ENCODE measurements around the gene CUX1. TPM values are rescaled to one million over a fixed set of nuclear protein-coding genes. Genes with fewer than 3 reads are reported as not detected.
A peak's percentile ranks its signal among the peaks of the same experiment; 100 is the strongest.

Gene CUX1
- total RNA-seq, 1 donor from 2014 or later: 97.4 TPM

DNA sequence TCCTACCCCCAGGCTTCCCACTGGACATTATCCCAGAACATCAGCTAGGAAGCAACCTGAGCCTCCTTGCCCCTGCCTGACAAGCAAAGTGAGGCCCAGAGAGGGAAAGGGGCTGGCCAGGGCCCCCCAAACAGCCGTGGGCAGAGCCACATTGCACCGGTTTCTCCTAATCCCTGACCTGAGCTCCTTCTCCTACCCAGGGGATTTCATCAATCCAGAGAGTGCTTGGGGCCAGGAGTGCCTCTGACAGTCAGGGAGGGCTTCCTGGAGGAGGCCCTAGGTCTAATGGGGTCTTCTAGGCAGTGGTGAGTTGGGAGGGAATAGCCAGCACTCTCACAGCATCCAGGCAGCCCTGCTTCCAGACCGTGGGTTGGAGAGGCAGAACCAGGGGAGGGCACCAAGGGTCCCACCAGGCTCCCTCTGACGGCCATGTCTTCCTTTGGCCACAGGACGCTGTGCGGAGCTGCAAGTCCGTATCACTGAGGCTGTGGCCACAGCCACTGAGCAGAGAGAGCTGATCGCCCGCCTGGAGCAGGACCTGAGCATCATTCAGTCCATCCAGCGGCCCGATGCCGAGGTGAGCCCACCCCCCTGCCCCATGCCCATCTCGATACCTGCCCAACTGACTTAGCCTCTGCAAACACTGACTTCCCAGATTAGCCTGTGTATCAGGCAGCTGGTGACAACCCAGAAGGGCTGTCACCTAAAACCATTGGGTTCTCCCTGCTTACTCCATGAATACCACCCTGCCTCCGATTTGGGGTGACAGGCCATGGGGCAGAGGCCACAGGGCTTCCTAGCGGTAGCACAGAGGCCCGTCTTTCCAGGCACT is 455.7 kb downstream of the CUX1 start:
- no peak for ATAC-seq (ENCODE audit: poor library complexity)
- intact Hi-C loops (cut with DNase I): loop anchor here (2.0 to 10.0 kb wide), 3 partner anchors 586 to 730 kb away; no protein-coding TSS in a partner anchor
- no peak for DNase-seq

DNA sequence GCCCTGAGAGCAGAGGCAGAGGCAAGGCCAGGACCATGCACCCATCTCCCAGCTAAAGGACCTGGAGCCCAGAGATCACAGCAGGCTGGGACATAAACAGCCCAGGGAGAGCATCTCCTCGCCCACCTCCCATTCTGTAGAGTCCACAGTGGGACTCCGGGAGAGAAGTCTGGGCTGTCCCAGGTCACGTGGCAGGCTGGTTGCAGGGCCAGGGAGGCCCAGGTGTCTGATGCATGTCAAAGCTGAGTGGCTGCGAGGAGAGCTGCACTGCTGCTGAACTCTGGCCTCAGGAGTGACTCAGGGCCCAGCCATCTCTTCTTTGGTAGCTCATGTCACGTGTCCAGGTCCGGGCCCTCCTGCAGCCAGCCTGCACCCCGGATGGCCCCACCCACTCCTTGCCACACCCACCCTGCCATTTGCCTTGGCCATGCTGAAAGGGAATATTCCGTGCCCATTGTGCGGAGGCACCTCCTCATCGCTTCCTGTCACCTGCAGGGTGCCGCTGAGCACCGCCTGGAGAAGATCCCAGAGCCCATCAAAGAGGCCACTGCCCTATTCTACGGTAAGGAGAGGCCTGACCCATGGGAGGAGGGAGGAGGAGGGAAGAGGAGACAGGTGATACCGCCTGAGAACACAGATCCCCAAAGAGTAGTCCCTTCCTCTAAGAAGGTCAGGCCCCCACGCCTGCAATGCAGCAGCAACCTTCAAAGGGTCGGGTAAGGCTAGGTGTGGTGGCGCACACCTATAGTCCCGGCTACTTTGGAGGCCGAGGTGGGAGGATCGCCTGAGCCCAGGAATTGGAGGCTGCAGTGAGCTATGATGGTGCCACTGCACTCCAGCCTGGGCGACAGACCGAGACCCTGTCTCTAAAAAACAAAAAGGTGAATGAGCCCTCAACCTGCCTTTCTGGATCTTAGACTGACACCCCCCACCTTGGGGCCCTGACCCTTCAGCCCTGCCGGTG is 456.6 kb downstream of the CUX1 start:
- intact Hi-C loops (cut with DNase I): loop anchor here (2.0 to 10.0 kb wide), 3 partner anchors 587 to 731 kb away; no protein-coding TSS in a partner anchor
- no peak for ATAC-seq (ENCODE audit: poor library complexity)

DNA sequence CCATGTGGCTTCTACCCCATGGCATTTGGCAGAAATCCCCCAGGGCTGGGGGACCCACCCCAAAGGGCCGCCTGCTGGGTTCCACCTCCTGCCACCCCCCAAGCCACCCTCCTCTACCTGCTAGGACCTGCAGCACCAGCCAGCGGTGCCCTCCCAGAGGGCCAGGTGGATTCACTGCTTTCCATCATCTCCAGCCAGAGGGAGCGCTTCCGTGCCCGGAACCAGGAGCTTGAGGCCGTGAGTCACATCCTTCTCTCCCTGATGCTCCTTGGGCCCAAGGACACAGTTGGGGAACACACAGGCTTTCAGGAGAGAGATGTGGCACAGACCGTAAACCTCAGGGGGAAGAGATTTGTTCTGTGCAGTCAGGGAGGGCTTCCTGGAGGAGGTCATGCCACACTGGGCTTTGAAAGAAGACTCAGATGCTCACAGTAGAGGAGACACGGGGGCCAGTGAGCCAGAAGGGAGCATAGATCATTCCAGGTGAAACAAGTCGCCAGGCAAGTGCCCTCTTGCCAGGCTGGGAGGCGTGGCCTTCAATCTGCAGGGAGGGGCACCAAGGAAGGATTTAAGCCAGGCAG is 457.8 kb downstream of the CUX1 start:
- intact Hi-C loops (cut with DNase I): loop anchor here (10.0 kb wide), 1 partner anchor 670 kb away; no protein-coding TSS in a partner anchor
- ATAC-seq (ENCODE audit: poor library complexity) (no peak), DNase-seq (no peak)

More for the DNA sequence above, 456.6 kb downstream of the CUX1 start:
- DNase-seq: no peak

DNA sequence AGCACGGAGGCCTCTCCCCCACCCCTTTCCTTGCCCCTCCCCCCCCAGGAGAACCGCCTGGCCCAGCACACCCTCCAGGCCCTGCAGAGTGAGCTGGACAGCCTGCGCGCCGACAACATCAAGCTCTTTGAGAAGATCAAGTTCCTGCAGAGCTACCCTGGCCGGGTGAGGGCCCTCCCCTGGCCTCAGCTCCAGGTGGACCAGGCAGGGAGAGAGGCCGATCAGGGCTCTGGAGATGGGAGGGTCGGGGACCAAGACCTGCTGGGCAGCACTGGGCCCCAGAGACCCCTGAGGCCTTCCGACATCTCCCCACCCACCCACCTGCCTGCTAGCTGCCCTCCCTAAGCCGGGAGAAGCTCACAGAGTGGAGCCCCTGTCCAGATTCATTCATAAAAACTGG is 460.5 kb downstream of the CUX1 start:
- no peak for DNase-seq
- intact Hi-C loops (cut with DNase I): loop anchor here (2.0 to 10.0 kb wide), 2 partner anchors 113 to 673 kb away; no protein-coding TSS in a partner anchor
- ATAC-seq (ENCODE audit: poor library complexity): no peak

DNA sequence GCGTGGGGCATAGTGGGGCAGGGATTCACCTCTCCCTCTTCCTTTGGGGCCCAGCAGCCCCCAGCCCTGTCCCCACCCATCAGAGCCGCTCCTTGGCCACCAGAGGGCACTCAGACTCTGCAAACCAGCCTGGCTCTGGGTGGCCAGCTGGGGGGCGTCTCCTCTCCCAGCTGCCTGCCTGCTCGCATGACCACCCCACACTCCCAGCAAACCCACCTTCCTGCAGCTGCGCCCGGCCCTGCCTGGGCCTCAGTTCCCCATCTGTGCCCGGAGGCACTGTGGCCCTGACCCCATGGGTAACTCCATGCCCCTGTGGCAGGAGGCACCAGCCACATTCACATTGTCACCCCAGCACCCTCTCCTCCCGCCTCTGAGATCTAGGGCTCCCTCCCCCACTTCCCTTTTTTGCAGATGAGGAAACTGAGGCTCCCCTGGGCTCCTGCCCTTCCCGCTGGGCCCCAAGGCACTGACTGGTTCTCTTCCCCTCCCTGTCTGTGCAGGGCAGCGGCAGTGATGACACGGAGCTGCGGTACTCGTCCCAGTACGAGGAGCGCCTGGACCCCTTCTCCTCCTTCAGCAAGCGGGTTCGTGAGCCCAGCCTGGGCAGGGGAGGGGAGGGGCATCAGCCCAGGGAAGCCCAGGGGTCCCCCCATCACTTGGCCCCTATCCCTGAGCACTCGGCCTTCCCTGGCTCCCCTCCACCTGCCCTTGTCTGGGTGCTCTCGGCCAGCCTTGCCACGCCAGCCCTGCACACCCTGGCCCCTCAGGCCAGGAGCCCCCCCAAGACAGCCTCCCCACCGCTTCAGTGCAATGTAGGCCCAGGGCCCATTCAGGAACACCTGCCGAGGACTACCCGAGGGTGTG is 462.3 kb downstream of the CUX1 start:
- ATAC-seq (ENCODE audit: poor library complexity) (peak; percentile 90), DNase-seq (peak; percentile 61)
- intact Hi-C loops (cut with DNase I): loop anchor here (2.0 to 10.0 kb wide), 2 partner anchors 111 to 675 kb away; no protein-coding TSS in a partner anchor

DNA sequence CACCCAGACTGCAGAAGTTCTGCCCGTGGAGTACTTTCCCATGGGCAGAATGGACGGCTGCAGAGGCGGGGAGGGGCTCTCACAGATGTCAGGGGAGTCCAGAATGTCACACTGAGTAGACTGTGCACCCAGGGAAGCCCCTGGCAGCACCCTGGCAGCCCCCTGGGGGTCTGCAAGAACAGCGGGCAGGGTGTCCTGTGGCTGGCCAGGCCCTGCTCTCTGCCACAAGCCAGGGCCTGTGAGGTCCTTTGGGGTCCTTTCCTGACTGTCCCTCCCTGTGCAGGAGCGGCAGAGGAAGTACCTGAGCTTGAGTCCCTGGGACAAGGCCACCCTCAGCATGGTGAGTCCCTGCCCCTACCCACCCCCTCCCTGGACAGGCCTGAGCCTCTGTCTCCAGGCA is 463.1 kb downstream of the CUX1 start:
- intact Hi-C loops (cut with DNase I): no loop called here
- no peak for ATAC-seq (ENCODE audit: poor library complexity)
- no peak for DNase-seq

DNA sequence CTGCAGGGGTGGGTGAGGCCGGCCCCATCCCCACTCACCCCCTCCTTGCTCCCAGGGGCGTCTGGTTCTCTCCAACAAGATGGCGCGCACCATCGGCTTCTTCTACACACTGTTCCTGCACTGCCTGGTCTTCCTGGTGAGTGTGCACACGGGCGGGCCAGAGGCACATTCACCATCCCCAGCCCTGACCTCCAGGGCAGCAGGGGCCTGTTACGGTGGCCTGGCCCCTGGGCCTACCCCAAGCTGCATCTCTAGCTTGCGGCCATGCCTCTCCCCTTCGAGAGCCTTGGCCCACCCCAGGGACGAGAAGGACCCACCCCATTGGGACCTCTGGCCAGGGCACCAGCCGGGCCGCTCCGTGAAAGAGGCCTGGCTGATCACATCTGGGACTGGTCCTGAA is 464.4 kb downstream of the CUX1 start:
- ATAC-seq (ENCODE audit: poor library complexity) (no peak), DNase-seq (no peak)
- intact Hi-C loops (cut with DNase I): no loop called here

DNA sequence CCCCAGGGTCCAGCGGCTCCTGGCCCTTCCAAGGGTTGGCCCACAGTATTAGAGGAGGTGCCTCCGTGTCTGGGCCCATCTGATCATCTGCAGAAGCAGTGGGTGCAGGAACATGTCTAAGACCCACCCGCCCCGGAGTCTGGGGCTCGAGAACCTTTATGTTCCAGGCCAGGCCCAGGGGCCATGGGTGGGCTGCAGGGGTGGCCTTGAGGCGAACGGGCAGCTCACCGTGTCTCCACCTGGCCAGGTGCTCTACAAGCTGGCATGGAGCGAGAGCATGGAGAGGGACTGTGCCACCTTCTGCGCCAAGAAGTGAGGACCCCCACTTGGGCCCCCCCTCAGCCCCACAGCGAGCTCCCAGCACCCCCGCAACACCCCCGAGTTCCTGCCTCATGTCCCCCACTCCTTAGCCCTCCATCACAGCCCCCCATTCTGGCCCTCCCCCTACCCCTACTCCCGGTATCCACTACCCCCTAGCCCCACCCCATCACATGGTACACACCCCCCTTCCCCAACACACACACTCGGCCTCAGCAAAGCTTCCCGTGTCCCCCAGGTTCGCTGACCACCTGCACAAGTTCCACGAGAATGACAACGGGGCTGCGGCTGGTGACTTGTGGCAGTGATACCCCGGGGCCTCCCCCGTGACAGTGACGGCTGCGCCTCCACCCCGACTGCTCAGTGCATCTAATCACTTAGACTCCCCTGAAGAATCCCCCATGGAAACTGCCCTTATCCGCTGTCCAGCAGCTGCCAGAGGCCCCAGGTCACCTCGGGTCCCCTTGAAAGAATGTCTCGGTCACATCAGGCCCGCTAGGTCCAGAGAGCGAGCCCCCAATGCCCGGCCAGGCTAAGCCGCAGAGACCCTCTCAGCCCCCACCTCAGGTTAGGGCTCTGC is 465.3 kb downstream of the CUX1 start:
- intact Hi-C loops (cut with DNase I): no loop called here
- DNase-seq (no peak), ATAC-seq (ENCODE audit: poor library complexity) (no peak)

DNA sequence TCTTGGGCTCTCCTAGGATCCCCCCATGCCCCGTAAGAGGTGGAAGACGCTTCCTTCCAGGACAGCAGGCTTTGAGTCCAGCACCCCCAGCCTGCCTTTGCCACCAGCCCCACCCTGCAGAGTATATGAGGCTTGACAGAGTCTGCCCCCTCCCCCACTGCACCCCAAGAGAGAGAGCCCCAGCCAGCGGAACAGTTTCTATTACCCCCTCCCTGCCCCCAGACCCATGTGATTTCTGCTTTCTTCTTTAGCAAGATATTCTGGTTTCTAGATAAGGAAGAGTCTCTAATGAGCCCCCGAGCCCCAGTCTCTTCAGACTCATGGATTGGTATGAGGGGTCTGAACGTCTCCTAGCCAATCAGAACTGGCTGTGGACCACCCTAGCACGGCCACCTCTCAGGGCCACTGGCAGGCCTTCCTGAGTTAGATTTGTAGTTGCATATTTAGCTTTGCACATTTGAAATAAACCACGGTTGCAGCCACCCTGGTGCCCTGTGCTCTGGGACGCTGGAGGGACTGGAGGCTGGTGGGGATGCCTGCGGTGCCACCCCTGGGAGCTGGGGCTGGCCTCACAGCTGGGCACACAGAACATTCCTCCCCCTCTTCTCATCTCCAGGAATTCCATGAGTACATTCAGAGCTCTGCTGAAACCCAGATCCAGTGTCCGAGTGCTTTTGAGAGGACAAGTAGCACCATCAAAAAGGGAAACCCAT is 466.2 kb downstream of the CUX1 start:
- intact Hi-C loops (cut with DNase I): no loop called here
- no peak for DNase-seq
- no peak for ATAC-seq (ENCODE audit: poor library complexity)

DNA sequence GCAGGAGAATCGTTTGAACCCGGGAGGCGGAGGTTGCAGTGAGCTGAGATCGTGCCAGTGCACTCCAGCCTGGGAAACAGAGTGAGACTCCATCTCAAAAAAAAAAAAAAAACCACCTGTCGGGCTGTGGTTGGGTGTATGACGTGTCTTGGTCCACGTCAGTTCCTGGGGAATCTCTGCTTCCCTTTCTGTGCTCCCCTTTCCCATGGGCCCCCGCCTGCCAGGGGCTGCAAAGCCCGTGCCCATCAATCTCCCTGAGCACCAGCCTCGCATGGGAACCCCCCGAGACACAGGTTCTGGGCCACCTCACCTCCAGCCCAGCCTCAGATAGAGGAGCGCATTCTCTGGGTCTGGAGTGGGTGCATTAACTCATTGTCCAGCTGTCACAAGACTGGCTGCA is 467.0 kb downstream of the CUX1 start:
- ATAC-seq (ENCODE audit: poor library complexity): no peak
- intact Hi-C loops (cut with DNase I): no loop called here

DNA sequence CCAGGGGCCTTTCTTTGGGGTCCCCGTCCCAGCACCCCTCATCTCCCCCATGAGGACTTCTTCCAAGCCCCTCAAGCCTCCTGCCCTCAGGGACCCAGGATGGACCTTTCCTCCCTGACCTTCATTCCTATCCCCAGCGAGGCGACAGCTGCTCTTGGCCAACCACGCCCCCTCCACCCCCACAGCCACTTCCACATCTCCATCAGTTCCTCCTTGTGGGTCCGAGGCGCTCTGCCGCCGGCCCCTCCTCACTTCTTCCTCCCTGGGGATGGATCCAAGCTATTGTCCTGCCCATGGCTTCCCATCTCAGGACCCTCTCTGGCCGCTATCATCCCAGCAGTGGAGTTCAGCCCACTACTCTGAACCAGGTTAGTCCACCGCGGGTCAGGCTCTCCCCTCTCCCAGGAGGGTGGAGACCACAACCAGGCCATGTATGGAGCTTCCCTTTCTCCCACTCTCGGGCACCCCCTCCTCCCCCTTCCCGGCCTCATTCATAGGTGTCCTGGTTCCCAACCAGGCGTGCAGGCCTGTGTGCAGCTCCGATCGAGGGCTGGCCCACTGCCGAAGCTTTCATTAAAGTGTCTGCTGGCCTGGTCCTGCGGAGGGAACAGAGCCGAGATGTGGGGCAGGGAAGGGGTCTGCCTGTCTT is 467.6 kb downstream of the CUX1 start:
- no peak for ATAC-seq (ENCODE audit: poor library complexity)
- intact Hi-C loops (cut with DNase I): no loop called here

More for the DNA sequence above, 467.0 kb downstream of the CUX1 start:
- no peak for DNase-seq

DNA sequence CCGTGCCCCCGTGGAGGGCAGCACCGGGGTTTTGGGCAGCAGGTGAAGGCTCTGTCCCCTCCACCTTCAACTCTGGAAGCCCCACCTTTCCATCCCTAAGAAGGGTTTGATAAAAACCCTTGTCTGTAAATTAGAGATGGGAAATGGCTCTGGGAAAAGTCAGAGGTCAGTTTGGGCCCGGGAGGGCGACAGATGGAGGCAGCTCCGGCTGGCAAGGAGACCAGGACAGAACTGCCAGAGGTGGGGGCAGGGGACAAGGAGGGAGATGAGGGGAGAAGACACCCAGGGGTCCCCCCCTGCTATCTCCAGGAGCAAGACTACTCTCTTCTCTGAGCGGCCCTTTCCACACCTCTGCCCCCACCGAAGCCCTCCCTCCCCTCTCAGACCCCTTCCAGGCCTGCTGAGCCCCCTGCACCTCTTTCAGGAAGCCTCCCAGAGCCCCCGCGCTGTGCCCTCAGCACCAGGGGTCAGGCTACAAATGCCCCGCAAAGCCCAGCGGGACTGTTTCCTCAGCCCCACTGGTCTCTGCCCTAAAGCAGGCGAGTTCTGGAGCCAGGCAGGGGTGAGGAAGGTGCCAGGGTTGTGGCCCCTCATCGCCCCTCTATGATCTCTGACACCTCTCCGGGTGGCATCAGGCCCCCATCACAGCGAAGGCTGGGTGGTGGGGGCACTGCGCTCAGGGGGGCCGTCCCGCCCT is 468.3 kb downstream of the CUX1 start:
- DNase-seq (no peak), ATAC-seq (ENCODE audit: poor library complexity) (peak; percentile 3)
- intact Hi-C loops (cut with DNase I): no loop called here

More for the DNA sequence above, 467.6 kb downstream of the CUX1 start:
- DNase-seq: peak; percentile 83

DNA sequence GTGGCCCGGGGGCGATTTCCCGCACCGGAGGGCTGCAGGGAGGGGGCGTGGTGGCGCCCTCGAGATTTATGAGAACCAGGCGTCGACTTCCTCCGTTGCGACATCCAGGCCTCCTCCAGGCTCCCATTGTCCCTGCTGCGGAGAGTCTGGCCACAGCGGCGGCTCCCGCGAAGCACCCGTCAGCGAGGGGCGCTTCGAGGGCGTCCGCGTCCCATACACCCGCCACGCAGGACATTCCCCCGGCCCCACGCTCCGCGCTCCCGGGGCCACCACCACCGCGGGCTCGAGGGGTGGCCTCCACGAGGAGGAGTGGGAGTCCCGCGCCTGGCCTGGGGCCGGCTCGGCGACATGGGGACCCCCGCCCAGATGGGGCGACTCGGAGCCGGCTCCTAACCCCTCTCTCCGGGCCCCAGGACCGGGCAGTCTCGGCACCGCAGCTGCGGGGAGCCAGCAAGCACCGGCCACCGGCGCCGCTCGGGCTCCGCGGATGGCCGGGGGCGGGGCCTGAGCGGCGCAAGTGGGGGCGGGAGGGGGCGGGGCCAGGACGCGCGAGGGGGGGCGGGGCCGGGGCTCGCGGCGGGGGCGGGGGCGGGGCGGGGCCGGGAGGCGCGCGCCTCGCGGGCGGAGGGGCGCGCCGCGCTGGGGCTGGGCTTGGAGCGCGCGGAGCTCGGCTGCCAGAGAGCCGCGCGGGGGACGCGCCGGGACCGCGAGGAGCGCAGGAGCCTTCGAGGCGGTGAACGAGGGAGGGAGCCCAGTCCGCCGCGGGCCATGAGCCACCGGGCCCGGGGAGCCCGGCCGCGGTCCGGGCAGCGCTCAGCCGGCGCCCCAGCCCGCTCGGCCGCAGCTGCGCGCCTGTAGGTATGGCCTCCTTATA is 469.0 kb downstream of the CUX1 start, which contains the start of gene SH2B2:
Gene SH2B2, plus strand, starts transcription at position 632 of the 874 bp plus-strand sequence. CDS start 13,683 bp downstream, outside the sequence.
- DNase-seq (peak; percentile 89), ATAC-seq (ENCODE audit: poor library complexity) (peak; percentile 87)
- intact Hi-C loops (cut with DNase I): no loop called here
